Activated naive CD4-positive, alpha-beta T cell (primary cell): Measurements from ENCODE around the gene CCDC70.

Experiments
- DNase-seq, 4 experiments: peaks; one replicate each; lab custom pipeline; 2025; lab: John Stamatoyannopoulos, UW

Gene CCDC70

DNA sequence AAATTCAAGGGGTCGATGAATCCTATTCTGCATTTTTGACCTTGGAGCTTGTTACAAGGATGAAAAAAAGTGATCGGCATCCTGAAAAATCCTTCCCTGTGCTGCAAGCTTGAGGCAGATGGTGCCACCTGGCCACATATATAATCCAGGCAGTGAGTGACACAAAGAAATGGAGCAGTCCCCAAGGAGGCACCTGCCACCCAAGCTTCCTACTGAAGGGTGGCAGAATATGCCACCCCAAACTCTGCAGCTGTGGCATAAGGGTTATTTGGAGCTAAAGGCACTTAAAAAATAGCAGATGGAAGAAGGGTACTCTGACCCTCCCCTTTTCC, 32.2 kb upstream of the CCDC70 start:
- no peak for DNase-seq

DNA sequence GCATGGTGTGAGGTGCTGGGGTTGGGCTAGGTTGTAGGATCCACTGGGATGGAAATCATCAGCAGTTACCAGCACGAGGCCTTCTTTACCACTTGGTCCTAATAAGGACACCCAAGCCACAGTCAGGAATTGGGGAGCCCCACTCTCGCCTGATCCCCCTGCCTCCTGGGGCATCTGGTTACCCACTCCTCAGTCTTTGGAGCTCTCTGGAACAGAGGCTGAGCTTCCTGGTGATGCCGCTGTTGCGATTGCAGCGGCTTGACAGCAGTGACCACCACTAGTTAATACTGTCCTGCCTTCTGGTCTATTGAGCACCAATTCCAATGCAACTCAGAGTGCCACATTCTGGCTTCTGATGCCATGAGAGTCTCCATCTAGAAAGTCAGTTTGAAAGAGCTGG, 30.2 kb upstream of the CCDC70 start:
- no peak for DNase-seq

DNA sequence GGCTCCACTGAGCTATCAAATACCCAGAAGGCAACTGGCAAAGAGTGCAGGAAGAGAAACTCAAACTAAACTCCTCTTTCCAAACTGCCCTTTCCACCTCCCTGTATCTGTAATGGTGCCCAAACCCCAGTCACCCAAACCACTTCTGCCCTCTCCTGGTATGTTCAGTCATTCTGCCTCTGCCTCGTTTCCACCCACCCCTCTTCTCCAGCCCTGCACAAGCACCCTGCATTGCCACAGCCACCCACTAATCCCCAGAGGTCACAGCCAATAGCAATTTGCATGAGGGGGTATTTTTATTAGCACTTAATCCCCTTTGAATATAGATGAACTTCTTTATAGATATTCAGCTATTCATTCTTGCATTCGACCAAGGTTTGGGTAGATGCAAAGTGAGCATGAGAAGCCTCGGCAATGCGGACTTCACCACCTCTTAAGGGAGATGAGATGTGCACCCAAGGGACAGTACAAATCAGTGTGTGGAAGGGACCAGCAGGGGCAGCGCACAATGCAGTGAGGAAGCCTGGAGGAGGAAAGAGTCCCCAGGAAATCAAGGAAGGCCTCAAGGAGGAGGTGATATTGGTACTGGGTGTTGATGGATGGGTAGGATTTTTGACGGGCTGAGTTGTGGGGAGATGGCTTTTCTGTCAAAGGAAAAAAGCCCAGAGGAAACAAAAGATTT, 29.2 kb upstream of the CCDC70 start:
- DNase-seq = peak in 3 of 4 experiments; percentile 5 to 28 (median 25)

DNA sequence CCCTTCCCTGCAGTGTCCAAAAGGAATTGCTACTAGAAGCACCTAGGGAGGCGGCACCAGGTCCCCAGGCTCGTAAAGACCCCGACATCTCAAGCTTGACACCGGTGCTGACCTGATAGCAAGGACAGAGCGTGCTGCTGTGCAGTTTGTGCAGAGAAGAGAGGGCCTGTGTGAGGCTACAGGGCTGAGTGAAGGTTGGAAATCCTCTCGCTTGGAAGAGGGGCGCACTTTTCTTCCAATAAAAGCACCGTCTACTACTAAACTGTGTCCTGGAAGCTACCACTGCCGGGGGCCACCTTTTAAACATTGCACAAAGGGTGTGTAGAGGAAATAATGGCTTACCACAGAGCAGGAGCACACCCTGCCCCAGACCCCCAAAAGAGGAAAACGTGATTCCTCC, 27.8 kb upstream of the CCDC70 start:
- DNase-seq = no peak

DNA sequence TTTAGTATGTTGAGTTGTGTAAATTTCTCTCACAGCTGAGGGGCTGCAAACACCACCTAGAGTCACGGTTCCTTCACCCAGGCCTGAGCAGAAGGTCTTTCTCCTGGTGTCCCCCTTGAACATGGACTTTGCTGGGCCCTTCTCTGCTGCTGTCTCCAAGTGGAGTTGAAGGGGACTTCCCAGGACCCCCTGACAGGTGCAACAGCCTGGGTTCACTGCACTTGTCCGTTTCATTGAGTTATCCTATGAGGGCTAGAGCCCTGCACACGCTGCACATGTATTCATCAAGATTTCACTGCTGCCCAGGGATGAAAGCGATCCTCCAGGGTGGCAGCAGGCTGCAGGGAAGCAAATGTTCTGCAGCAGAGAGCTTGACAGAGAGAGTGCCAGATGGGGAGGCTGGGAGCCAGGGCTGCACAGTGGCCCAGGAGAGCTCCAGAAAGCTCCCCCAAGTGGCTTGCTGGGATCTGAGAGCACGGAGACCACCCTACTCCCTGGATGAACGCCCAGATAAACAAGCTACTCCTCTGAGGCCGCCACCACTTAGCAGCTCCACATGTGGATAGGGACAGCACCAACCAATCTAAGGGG, 27.1 kb upstream of the CCDC70 start:
- DNase-seq = no peak

DNA sequence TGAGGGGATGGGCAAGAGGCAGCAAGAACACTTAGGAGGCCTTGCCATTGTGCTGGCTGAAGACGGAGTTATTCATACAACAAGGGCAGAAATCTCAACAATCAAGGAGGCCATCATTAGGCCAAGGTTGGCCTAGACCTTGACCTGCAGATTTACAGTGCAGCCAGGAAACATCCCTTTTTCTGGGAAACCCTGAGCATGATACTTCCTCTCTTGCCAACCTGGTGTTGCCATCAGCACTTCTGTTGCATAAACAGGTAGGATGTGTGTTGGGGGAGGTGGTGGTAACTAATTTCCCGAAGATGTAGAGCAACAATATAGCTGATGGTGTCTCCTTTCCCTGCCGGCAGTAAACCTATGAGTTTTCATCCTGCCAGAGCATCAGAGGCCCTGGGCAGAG, 24.8 kb upstream of the CCDC70 start:
- no peak for DNase-seq

DNA sequence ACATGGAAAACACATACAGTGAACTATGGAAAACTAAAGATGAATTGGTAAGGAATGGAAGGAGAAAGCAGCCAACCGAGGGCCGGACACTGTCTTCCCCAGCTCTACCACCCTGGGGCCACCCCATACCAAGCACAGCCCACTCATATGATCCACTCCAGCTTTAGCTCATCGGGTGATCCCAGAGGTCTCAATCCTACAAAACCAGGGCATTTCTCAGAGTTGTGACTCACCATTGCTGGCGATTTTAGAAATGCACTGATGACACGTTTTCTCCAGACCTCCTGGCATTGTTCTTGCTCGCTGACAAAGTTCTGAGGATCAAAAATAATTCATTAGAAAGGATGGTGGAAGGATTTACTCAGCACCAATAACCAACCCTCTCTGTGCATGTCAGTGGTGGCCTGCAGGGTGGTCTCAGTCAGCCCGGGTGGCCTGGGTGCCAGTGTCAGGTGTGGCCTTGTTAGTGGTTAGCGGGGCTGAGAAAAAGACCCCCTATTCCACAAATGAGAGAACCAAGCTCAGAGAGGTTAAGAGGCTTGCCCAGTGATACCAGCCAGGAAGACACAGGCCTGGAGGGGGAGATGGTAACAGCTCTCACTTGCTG, 23.4 kb upstream of the CCDC70 start:
- no peak for DNase-seq

DNA sequence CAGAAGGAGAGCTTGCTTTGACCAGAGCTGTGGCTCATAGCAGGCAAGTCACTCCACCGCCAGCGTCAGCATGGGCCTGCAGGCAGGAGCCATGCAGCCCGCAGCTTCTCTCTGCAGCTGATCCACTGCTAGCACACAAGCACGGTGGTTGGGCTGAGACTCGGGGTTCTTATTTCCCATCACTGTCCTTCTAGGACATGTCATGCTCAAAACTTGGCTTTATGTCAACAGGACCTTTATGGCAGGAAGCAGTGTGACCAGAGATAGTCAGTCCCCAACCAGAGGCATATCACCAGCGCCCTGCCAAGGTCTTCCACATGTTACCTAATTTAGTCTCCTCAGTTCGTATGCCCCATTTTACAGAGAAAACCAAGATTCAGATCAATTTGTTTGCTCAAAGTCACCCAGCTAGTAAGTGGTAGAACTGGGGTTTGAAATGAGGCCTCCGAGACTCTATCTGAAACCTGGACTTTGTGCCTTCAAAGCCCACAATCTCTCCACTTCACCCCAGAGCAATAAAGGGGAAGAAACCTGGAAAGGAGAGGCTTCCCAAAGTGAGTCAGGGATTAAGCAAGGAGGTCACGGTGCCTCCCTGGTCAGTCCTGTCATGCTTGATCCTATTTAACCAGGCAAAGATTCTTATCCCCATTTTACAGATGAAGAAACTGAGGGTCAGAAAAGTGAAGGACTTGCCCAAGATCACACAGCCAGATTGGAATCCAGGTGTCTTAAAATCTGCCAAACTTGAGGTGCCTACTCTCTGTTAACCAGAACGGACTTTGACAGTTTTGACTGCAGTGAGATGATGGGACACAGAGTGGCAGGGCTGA, 21.8 kb upstream of the CCDC70 start:
- DNase-seq = no peak

DNA sequence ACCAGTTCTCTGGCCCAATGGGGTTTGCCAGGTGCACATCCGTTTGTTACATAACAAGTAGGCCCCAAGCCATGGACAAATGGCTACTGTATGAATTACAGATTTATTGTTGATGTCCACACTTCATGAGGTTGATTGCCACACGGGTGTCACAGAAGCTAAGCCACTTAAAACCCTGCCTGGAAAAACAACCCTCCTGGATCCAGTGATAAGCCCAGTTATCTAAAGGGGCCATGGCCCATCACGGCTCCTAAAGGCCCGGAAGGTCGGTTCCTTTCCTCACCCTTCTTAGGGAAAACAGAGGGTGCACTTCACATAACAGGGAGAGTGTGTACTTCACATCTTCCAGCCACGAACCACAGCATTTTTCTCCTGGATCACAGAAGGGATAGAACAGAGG, 20.9 kb upstream of the CCDC70 start:
- DNase-seq = no peak

DNA sequence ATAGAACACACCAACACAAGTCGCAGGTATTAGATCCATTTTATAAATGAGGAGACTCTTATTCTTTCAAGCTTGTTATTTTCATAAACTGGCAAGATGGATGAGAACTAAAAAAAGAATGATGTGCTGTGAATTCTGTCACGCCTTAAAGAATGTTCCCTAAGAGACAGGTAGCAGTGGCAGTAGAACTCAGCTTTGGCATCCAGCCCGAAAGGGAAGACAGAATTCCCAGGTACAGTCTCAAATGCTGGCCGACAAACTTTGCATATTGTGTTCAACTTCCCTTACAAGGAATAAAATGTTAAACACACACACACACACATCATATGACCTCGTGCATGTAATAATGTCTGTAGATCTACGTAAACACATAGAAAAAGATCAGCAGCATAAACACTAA, 20.0 kb upstream of the CCDC70 start:
- DNase-seq = no peak

DNA sequence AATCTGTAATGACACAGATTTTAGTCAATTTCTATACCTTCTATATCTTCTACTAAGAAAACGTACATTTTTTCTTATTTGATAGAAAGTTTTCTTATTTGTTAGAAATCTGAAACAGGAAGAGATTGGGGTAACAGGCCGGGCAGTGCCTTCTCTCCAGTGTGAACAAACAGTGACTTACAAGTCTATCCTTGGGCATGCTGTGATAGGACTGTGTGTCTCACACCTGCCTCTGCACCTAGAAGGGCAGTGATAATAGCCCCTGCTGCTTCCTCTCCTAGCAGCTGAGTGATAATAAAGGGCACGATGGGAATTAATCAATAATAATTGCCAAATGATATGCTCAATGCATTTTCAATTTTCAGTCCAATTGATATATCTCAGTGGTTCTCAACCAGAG, 18.2 kb upstream of the CCDC70 start:
- DNase-seq = no peak

DNA sequence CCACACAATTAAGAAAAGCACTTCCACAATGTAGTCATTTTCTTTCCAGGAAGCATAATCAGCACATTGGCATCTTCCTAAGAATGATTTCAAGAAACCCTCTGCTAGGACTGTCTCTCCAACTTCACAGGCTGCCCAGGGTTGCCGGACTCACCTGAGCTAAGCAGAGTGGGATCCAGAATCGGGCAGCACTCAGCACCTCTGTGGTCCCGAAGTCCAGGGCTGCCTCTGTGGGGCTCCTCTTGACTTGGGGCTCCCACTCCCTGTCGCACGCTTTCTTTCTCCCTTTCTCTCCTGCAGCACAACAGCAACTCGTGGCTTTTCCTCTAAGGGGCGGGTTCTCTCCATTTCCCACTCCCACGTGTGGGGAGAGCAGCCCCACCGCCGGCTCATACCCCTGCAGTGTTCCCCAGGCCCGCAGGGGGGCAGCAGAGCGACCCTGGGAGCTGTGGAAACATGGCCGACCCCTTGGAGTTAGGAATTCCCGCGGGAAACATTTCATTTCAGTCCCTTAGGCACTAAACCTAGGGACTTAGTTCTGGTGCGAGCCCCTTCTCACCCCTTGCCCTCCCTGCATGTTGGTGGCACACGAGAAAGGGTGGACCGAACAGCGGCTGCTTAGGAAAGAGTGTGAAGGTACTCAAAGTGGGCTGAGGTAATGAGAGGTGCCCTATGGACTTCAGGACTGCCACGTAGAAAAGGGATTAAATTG, 16.8 kb upstream of the CCDC70 start, which contains the start of gene TMEM272:
TSS of gene TMEM272 (minus strand) at position 316 of the 712 bp plus-strand sequence. CDS start 6,647 bp downstream, outside the sequence.
- peak in 3 of 4 experiments; percentile 23 to 43 (median 32) for DNase-seq

DNA sequence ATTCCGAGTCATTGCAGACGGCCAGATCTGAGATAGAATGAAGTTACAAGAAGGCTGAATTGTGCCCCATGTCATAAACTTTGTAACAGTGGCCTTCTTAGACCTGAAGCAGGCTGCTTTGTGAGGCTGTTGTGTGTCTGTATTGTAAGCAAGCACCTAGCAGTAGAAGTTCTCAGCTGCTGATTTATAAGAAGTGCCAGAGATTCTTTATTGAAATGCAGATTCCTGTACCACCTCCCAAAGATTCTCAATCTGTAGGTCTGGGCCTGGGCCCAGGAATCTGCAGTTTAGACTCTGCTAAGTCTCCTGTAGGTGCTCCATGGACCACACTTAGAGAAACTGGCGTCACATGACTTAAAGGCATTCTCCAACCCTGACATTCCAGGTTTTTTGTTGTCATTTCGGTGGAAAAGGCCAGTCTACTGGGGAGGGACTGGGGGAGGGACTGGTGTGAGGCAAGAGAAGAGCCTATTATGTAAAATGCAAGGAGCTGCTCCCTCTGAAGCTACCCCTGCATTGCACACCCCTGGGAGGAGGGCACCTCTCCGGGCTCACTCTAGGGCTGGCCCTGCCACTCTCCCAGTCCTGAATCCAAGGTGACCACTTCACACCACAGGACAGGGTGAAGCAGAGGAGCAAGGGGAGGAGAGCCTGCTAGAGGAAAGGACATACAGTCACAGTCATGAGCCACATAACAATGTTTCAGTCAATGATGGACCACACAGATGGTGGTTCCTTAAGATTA, 16.0 kb upstream of the CCDC70 start:
- DNase-seq = no peak

DNA sequence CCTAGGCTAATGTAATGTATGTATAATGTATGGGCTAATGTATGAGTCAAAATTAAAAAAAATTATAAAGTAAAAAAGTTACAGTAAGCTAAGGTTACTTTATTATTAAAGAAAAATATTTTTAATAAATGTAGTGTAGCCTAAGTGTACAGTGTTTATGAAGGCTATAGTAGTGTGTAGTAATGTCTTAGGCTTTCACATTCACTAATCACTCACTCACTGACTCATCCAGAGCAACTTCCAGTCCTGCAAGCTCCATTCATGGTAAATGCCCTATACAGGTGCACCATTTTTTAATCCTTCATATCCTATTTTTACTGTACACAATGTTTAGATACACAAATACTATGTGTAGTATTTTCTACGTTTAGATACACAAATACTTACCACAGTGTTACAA, 15.0 kb upstream of the CCDC70 start:
- no peak for DNase-seq

DNA sequence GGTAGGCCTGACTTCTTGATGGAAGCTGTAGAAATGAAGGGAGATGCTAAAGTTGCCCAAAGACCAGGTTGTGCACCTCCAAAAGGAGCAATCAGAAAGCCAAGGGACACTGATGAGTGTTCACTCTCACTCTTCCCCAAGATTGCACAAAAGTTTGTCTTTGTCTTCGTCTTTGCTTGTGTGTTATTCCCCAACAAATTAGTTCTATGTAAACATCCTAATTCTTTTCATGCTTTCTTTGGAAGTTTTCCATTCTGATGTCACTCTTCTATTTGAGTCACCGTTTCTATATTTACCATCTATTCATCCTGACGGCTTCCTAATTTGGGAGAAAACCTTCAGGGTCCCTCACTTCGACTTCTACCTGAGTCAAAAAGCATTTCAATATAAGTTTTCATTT, 13.1 kb upstream of the CCDC70 start:
- no peak for DNase-seq

DNA sequence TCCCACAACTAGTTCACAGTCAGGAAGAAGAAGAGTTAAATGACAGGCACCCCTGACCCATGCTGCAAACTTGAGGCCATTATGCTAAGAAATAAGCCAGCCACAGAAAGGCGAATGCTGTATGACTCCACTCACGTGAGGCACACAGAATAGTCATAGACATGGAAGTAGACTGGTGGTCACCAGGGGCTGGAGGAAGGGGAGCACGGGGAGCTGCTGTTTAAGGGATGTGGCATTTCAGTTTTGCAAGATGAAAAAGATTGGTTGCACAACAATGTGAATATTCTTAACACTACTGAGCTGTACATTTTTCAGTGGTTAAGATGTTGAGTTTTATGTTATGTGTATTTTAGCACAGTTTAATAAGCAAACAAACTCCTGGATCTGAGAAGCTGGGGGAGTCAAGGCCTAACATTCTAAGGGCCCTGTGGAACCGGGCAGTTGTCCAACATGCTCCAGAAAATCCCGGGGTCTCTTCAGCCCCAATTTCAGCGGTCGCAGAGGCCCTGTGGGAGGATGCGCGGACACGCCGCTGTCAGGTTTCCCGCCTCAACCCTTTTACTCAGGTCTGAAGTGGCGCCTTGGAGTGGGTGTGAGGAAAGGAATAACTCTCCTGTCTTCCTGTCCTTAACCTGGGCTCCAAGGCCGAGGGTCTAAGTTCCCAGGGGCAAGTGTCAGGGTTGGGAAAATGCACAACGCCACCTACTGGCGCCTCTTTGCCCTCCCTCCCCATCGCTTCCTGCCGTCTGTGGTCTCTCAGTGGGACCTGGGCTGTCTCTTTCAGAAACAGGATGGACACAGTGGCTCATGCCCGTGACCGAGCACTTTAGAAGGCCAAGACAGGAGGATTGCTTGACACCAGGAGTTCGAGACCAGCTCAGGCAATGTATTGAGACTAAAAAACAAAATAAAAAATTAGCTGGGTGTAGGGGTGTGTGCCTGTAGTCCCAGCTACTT, 12.3 kb upstream of the CCDC70 start:
- peak in 1 of 4 experiments; percentile 18 for DNase-seq

DNA sequence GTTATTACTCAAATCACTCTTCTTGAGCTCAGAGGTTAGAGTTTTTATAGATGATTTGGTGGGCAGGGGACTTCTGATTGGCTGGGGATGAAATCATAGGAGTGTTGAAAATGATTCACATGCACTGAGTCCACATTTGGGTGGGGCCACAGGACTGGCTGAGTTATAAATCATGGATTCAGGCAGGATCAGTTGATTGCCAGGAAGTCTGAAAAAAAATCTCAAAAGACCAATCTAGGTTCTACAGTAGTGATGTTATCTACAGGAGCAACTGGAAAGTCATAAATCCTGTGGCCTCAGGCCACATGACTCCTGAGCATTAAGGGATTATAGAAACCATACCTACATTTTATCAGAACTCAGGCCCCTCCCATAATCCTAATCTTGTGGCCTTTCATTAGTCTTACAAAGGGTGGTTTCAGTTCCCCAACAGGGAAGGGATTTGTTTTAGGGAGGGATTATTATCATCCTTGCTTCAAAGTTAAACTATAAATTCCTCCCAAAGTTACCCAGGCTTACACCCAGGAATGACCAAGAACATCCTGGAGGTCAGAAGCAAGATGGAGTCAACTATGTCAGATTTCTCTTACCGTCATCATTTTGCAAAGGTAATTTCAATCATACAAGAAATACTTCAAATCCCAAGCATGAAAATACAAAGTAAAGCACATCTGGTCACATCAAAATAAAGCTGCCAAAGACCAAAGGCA, 5.6 kb upstream of the CCDC70 start:
- DNase-seq = no peak

DNA sequence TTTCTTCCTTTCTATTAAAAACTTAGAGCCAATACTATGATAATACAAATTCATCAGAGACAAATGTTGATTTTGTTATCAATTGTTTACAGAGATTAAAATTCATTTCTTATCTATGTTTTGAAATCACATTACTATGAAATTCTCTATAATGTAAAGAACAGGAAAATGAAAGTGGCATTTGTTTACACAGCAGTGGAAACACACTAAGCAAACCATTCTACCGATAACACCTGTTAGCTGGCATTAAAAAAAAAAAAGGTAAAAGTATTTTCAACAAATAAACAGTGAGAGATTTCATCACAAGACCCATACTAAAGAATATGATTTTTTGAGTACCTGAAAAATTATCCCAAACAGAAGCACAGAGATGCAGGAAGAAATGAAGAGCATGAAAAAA, 4.8 kb upstream of the CCDC70 start:
- DNase-seq = no peak

DNA sequence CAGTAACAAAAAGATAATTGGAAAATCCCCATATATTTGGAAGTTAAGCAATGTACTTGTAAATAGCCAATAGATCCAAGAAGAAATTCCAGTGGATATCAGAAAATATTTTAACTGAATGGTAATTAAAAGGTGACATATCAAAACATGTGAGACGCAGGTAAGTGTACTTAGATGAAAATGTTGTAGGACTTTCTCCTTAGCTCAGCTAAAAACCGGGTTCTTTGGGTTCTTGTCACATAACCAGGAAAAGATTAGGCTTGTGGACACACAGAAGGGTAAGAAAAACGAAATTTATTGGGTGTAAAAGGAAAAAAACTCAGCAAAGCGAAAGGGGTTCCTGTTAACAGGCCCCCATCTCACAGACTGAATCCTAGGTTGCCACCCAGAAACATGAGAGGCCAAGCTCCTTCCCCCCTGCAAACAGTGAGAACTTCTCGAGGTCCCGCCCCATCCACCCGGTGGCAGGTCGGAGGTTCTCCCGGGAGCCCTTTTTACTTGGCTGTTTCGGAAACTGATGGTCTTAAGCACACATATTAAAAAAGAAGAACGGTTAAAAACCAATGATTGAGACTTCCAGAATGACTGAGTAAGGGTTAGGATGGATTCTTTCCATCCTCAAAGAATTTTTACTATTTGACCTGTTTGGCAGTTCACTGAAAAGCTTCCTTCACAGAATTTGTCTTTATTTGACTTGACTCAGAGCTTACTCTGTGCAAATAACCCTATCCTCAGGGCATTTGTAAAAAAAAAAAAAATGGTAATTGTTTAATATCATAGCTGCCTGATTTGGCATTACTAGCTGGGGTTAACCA, 3.1 kb upstream of the CCDC70 start:
- no peak for DNase-seq
